DND-41 (cell line): ENCODE measurements around the gene ISG15.
"Not testable (repeated sequence)": the region's sequence is repeated elsewhere in the genome, so short reads cannot be mapped to it uniquely, and the experiment has no call there.

Source experiments
- ATAC-seq: fragments of 200-7000 bp; cut with Tn5 transposase; 3 replicates; pipeline ENCODE4 v1.9.1; 2021; ENCODE audit warnings: low read depth; ENCODE audit not compliant: insufficient read depth
- DNase-seq: peaks from one replicate; pipeline ENCODE4 v3.0.0-alpha.2; 2020
- H2AFZ ChIP-seq: 2 replicates; pipeline ENCODE4 v1.6.0; 2012; ENCODE audit warnings: low read depth, low read length
- H3K27ac ChIP-seq: 2 replicates; pipeline ENCODE4 v1.5.1; 2012; ENCODE audit warnings: low read length, inconsistent platforms
- H3K27me3 ChIP-seq: fragments of 200-600 bp; sonication (generic); 2 replicates; pipeline ENCODE4 v1.6.0; 2012; ENCODE audit warnings: low read length, mild to moderate bottlenecking, inconsistent platforms; ENCODE audit not compliant: insufficient read depth, poor library complexity
- H3K36me3 ChIP-seq: 2 replicates; pipeline ENCODE4 v1.5.1; 2012; ENCODE audit warnings: low read length, inconsistent platforms; ENCODE audit not compliant: insufficient read depth
- H3K4me1 ChIP-seq: 2 replicates; pipeline ENCODE4 v1.5.1; 2012; ENCODE audit warnings: mild to moderate bottlenecking, low read length; ENCODE audit not compliant: insufficient read depth
- H3K4me2 ChIP-seq: 2 replicates; pipeline ENCODE4 v1.6.0; 2012; ENCODE audit warnings: mild to moderate bottlenecking, moderate library complexity, low read length, inconsistent platforms; ENCODE audit not compliant: insufficient read depth
- H3K4me3 ChIP-seq, 2 experiments: fragments of 200-600 bp in 1 of 2; shearing (Covaris generic) in 1 of 2; 2 replicates each; pipeline ENCODE4 v1.5.1; 2012 to 2016; ENCODE audit warnings: inconsistent platforms in 2 of 2, low read length in 2 of 2, mild to moderate bottlenecking in 2 of 2, low read depth in 1 of 2, moderate library complexity in 1 of 2
- H3K79me2 ChIP-seq: 2 replicates; pipeline ENCODE4 v1.6.0; 2012; ENCODE audit warnings: low read length, inconsistent platforms; ENCODE audit not compliant: insufficient read depth
- H3K9ac ChIP-seq: 2 replicates; pipeline ENCODE4 v1.6.0; 2012; ENCODE audit warnings: low read depth, mild to moderate bottlenecking, inconsistent platforms, low read length, moderate library complexity
- H3K9me3 ChIP-seq: 2 replicates; pipeline ENCODE4 v1.5.1; 2012; ENCODE audit warnings: low read length, moderate library complexity, mild to moderate bottlenecking, inconsistent platforms; ENCODE audit not compliant: insufficient read depth, severe bottlenecking
- H4K20me1 ChIP-seq: 2 replicates; pipeline ENCODE4 v1.6.0; 2012; ENCODE audit warnings: low read length; ENCODE audit not compliant: insufficient read depth
- EZH2 ChIP-seq: IDR thresholded peaks from 3 replicates; pipeline ENCODE4 v1.6.1; 2012; ENCODE audit warnings: borderline replicate concordance, low read depth, mild to moderate bottlenecking, moderate library complexity, low read length, inconsistent platforms; ENCODE audit not compliant: severe bottlenecking
- TF ChIP-seq, protein P1 (sequence below): IDR thresholded peaks from 2 replicates; pipeline ENCODE4 v1.5.1; 2012; ENCODE audit warnings: borderline replicate concordance, low read length, moderate library complexity, mild to moderate bottlenecking; ENCODE audit not compliant: poor library complexity, severe bottlenecking; ENCODE audit errors: extremely low read depth

Gene ISG15

DNA sequence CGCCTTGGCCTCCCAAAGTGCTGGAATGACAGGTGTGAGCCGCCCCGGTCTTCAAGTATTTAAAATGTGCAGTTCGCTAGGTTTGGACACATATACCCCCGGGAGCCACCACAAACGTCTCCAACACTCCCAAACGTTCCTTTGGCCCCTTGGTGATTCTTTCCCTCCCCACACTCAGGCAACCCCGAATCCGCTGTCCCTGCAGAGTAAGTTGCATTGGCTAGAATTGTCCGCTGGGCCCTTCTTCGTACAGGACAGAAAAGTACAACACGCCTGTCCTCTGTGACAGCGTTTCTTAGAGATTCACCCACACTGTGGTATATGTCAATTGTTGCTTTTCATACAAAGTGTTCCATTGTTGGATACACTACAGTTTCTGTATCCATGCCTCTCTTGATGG lies 28.2 kb upstream of the ISG15 start:
- H3K79me2 ChIP-seq = no peaks in the 10 kb centered on the region

DNA sequence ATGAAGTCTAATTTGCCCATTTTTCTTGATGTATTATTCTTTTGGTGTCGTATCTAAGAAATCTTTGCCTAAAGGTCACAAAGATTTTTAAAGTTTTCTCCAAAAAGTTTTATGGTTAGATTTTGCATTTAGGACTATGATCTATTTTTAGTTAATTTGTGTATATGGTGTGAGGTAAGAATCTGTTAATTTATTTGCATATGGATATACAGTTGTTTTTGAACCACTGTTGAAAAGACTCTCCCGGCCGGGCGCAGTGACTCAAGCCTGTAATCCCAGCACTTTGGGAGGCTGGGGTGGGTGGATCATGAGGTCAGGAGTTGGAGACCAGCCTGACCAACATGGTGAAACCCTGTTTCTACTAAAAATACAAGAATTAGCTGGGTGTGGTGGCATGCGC lies 25.2 kb upstream of the ISG15 start:
- H2AFZ ChIP-seq, H3K4me2 ChIP-seq, H3K36me3 ChIP-seq, DNase-seq, ATAC-seq, H4K20me1 ChIP-seq, H3K27ac ChIP-seq, H3K9ac ChIP-seq, H3K9me3 ChIP-seq, H3K27me3 ChIP-seq, H3K4me3 ChIP-seq, H3K79me2 ChIP-seq, H3K4me1 ChIP-seq: not testable (repeated sequence)

More for the DNA sequence above, 28.2 kb upstream of the ISG15 start:
- H3K4me1 ChIP-seq = peaks cover 2% of the 10 kb centered on the region; the same call in 1 of the 2 replicates
- no peak overlapping the region for H3K27ac ChIP-seq
- ATAC-seq = no peak
- H3K9me3 ChIP-seq = no peaks in the 10 kb centered on the region
- H3K4me2 ChIP-seq = no peak overlapping the region
- peaks cover 5% of the 10 kb centered on the region for H4K20me1 ChIP-seq
- H3K4me3 ChIP-seq = no peak overlapping the region
- H3K9ac ChIP-seq = no peak overlapping the region
- DNase-seq = no peak
- TF ChIP-seq, protein P1, sequence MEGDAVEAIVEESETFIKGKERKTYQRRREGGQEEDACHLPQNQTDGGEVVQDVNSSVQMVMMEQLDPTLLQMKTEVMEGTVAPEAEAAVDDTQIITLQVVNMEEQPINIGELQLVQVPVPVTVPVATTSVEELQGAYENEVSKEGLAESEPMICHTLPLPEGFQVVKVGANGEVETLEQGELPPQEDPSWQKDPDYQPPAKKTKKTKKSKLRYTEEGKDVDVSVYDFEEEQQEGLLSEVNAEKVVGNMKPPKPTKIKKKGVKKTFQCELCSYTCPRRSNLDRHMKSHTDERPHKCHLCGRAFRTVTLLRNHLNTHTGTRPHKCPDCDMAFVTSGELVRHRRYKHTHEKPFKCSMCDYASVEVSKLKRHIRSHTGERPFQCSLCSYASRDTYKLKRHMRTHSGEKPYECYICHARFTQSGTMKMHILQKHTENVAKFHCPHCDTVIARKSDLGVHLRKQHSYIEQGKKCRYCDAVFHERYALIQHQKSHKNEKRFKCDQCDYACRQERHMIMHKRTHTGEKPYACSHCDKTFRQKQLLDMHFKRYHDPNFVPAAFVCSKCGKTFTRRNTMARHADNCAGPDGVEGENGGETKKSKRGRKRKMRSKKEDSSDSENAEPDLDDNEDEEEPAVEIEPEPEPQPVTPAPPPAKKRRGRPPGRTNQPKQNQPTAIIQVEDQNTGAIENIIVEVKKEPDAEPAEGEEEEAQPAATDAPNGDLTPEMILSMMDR = no peak
- TF ChIP-seq EZH2 = no peak
- no peaks in the 10 kb centered on the region for H3K27me3 ChIP-seq
- no peaks in the 10 kb centered on the region for H3K36me3 ChIP-seq
- no peak overlapping the region for H2AFZ ChIP-seq

DNA sequence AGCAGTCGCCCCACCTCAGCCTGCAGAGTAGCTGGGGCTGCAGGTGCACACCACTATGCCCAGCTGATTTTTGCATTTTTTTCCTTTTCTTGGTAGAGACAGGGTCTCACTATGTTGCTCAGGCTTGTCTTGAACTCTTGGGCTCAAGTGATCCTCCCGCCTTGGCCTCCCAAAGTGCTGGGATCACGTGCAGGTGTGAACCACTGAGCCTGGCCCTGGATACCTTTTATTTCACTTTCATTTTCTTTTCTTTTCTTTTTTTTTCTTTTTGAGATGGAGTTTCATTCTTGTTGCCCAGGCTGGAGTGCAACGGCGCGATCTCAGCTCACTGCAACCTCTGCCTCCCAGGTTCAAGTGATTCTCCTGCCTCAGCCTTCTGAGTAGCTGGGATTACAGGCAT lies 22.0 kb upstream of the ISG15 start:
- H2AFZ ChIP-seq, H3K4me2 ChIP-seq, H3K9ac ChIP-seq, H3K4me3 ChIP-seq, H3K27me3 ChIP-seq, ATAC-seq, H4K20me1 ChIP-seq, H3K36me3 ChIP-seq, H3K79me2 ChIP-seq, H3K4me1 ChIP-seq, H3K27ac ChIP-seq, DNase-seq, H3K9me3 ChIP-seq: not testable (repeated sequence)

DNA sequence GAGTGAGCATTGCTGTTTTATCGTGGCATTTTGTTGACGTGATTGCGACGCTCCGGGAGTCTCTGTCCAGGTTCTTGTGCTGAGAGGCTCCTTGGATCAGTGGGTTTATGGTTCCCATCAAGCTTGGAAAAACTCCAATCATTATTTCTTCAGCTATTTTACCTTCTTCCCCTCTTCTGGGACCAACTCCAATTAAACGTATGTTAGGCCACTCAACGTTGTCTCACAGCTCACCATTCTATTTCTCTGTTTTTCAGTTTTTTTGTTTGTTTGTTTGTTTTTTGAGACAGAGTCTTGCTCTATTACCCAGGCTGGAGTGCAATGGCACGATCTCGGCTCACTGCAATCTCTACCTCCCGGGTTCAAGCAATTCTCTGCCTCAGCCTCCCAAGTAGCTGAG lies 21.4 kb upstream of the ISG15 start:
- DNase-seq (no peak), ATAC-seq (no peak)
- H3K27ac ChIP-seq = no peak overlapping the region
- H3K4me3 ChIP-seq = no peak overlapping the region
- H3K27me3 ChIP-seq = no peaks in the 10 kb centered on the region
- H3K9me3 ChIP-seq = no peaks in the 10 kb centered on the region
- no peak overlapping the region for H3K4me2 ChIP-seq
- H3K4me1 ChIP-seq = 0 out of 2 replicates have a peak, but pooled peaks cover 4% of the 10 kb centered on the region
- H3K79me2 ChIP-seq = no peaks in the 10 kb centered on the region
- TF ChIP-seq, protein P1 = no peak
- no peak for TF ChIP-seq EZH2
- H2AFZ ChIP-seq = no peak overlapping the region
- H3K9ac ChIP-seq = no peak overlapping the region
- no peaks in the 10 kb centered on the region for H3K36me3 ChIP-seq
- H4K20me1 ChIP-seq = no peaks in the 10 kb centered on the region
